PC-3 (cell line): ENCODE measurements around the gene HOXD11.

Experiments
- EZH2 ChIP-seq: fragments of 300-600 bp; sonication (generic); IDR thresholded peaks from one replicate; pipeline ENCODE4 v1.6.1; 2017; ENCODE audit warnings: antibody characterized with exemption, mild to moderate bottlenecking, low read length; ENCODE audit not compliant: unreplicated experiment
- EZH2phosphoT487 ChIP-seq: fragments of 300-600 bp; sonication (generic); IDR thresholded peaks from 2 replicates; pipeline ENCODE4 v1.6.1; 2018; ENCODE audit warnings: mild to moderate bottlenecking, antibody characterized with exemption, low read length, borderline replicate concordance
- TF ChIP-seq, protein P1 (sequence below): fragments of 300-600 bp; sonication (generic); conservative IDR thresholded peaks from 2 replicates; pipeline ENCODE4 v1.5.1; 2017; ENCODE audit warnings: antibody characterized with exemption, low read depth, mild to moderate bottlenecking, low read length

DNA sequence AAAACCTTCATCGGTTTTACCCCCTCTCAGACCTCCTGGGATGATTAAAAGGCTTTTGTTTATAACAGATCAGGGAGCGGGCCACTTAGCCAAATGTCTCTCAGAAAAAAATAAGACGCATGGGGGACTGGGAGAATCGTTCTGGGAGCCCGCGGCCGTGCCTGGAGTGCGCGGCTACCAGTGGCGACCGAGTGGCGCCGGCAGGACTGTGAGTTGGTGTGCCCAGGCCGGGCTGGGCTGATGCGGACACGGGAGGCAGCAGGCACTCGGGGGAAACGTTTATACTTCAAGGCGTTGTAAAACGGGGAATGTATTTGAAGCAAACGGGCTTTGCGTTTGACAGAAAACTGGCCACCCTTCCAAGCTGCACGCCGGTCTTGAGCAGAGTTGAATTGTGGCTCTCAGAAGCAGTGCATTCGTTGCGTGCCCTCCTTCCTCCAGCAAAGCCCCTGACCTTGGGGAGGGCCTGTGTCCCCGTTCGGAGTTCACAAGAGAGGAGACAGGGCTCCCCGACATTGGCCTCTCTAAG, 4.8 kb downstream of the HOXD11 start:
- TF ChIP-seq EZH2 (no peak), EZH2phosphoT487 (no peak)
- TF ChIP-seq, protein P1, sequence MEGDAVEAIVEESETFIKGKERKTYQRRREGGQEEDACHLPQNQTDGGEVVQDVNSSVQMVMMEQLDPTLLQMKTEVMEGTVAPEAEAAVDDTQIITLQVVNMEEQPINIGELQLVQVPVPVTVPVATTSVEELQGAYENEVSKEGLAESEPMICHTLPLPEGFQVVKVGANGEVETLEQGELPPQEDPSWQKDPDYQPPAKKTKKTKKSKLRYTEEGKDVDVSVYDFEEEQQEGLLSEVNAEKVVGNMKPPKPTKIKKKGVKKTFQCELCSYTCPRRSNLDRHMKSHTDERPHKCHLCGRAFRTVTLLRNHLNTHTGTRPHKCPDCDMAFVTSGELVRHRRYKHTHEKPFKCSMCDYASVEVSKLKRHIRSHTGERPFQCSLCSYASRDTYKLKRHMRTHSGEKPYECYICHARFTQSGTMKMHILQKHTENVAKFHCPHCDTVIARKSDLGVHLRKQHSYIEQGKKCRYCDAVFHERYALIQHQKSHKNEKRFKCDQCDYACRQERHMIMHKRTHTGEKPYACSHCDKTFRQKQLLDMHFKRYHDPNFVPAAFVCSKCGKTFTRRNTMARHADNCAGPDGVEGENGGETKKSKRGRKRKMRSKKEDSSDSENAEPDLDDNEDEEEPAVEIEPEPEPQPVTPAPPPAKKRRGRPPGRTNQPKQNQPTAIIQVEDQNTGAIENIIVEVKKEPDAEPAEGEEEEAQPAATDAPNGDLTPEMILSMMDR: no peak
